BJ (cell line): Measurements from ENCODE around the gene SRSF2. TPM values are rescaled to one million over a fixed set of nuclear protein-coding genes. Genes with fewer than 3 reads are reported as not detected.
A peak's percentile ranks its signal among the peaks of the same experiment; 100 is the strongest.
"Not testable (repeated sequence)": the region's sequence is repeated elsewhere in the genome, so short reads cannot be mapped to it uniquely, and the experiment has no call there.

Experiments used
- CTCF ChIA-PET: fragments of 350-600 bp; formaldehyde crosslinking; extraction: SDS; loops from one replicate; lab custom pipeline; 2021; ENCODE audit warnings: antibody characterized with exemption, inconsistent platforms; lab: Yijun Ruan, JAX
- POLR2A ChIA-PET: fragments of 300-600 bp; sonication (Branson Sonifier 250); formaldehyde crosslinking; extraction: SDS; loops from one replicate; lab custom pipeline; 2021; ENCODE audit warnings: antibody characterized with exemption; lab: Charles Lee
- DNase-seq: peaks from one replicate; pipeline ENCODE4 v3.0.0-alpha.2; 2011; ENCODE audit warnings: low read depth
- H3K27me3 ChIP-seq: 2 replicates; pipeline ENCODE4 v1.6.0; 2011; ENCODE audit warnings: low read length; ENCODE audit not compliant: control insufficient read depth, insufficient read depth
- H3K36me3 ChIP-seq: 2 replicates; pipeline ENCODE4 v1.5.1; 2011; ENCODE audit warnings: low read length; ENCODE audit not compliant: control insufficient read depth, insufficient read depth
- H3K4me3 ChIP-seq: 2 replicates; pipeline ENCODE4 v1.5.1; 2011; ENCODE audit warnings: low read depth, mild to moderate bottlenecking, control low read depth, low read length
- polyA plus RNA-seq: library from polyadenylated mRNA; depleted of rRNA; stranded (reverse); fragments of >200 nt; gene quantifications from 2 replicates; pipeline ENCODE4 v1.2.3, GENCODE V29; 2011
- TF ChIP-seq, protein P1 (sequence below): IDR thresholded peaks from 2 replicates; pipeline ENCODE4 v1.5.1; 2011; ENCODE audit warnings: low read depth, mild to moderate bottlenecking, control low read depth, inconsistent platforms, low read length, moderate library complexity; ENCODE audit not compliant: insufficient read depth

Gene SRSF2
- polyA plus RNA-seq, 1 experiment: 110 TPM

DNA sequence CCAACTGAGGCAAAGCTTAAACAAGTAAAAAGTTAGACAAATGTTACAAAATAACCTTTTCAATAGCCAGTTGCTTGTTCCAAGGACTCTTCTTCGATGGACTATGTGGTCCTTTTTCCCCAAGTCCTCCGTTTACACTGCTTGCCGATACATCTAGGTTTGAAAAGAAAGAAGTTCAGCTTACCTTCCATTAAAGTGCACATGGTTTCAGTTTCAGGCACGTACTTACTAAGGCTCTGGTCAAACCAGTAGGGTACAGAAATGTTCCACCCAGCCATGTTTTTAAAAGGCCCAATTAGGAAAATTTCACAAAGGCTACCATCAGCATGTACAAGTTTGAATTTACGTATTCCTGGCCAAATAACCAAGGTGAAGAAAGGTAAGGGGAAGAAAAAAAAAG is 2.1 kb downstream of the SRSF2 start:
- ChIA-PET POLR2A (no interaction called here), CTCF (interaction anchor here (0.6 to 2.5 kb wide), 5 partner anchors 8 to 332 kb away, joined by 3 to 6 read pairs (median 5); no protein-coding TSS in a partner anchor)
- peak overlapping the region; percentile 100 for H3K4me3 ChIP-seq
- DNase-seq: no peak
- H3K36me3 ChIP-seq: peaks cover 6% of the 10 kb centered on the region
- TF ChIP-seq, protein P1, sequence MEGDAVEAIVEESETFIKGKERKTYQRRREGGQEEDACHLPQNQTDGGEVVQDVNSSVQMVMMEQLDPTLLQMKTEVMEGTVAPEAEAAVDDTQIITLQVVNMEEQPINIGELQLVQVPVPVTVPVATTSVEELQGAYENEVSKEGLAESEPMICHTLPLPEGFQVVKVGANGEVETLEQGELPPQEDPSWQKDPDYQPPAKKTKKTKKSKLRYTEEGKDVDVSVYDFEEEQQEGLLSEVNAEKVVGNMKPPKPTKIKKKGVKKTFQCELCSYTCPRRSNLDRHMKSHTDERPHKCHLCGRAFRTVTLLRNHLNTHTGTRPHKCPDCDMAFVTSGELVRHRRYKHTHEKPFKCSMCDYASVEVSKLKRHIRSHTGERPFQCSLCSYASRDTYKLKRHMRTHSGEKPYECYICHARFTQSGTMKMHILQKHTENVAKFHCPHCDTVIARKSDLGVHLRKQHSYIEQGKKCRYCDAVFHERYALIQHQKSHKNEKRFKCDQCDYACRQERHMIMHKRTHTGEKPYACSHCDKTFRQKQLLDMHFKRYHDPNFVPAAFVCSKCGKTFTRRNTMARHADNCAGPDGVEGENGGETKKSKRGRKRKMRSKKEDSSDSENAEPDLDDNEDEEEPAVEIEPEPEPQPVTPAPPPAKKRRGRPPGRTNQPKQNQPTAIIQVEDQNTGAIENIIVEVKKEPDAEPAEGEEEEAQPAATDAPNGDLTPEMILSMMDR: no peak
- no peaks in the 10 kb centered on the region for H3K27me3 ChIP-seq

DNA sequence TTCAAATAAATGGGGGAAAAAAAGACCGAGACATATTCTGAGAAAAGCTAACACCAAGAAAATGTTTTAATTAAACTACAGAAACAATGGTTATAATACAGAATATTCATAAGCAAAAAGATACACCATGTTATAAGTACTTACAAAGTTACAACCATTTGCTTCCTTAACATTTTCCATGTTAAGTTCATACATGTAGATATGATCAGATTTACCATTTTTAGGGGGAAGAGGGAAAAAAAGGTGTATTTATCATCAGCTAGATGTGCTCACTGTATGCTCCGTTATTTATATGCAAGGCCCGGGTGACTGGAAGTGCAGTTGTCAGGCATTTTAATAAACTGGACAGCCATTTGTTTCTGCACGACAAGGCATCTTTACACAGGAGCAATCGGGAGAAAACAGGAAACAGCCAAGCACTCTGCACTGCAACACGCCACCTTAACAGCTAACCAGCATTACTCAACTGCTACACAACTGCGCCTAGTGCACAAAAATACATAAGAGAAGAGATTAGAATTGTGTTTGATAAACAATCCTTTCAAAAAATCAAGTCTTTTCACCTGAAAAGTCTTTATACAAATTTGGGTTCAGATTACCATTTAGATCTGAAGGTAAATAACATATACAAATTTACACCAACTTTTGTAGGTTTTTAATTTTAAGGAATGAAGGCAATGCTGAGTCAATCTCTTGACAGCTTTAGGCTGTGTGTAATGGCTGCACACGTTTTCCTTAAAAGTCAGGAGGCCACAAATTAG is 2.9 kb downstream of the SRSF2 start:
- Histone ChIP-seq H3K27me3 (no peaks in the 10 kb centered on the region), H3K36me3 (peaks cover 6% of the 10 kb centered on the region), H3K4me3 (peak overlapping the region; percentile 100; the same call in 1 of the 2 replicates)
- ChIA-PET POLR2A (no interaction called here), CTCF (interaction anchor here (0.6 to 2.5 kb wide), 5 partner anchors 14 to 133 kb away, joined by 3 to 6 read pairs (median 3); no protein-coding TSS in a partner anchor)
- DNase-seq: no peak
- TF ChIP-seq, protein P1: no peak

DNA sequence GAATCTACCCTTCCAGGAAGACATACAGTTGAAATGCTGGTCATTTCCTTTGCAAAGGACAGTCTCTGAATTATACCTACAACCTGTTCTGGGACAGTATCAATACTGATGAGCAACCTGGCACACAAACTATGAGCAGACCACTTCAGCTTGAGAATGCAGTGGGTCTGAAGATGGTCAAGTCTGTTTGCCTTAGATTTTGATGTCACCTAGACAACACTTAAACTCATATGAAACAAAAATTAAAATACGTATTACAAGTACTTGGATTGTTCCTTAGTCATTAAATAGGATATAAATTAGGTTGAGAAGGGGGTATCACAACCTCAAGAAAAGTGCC is 3.5 kb downstream of the SRSF2 start:
- H3K36me3 ChIP-seq: peaks cover 6% of the 10 kb centered on the region
- no peak for DNase-seq
- TF ChIP-seq, protein P1: no peak
- no peak overlapping the region for H3K4me3 ChIP-seq
- ChIA-PET POLR2A (no interaction called here), CTCF (interaction anchor here (0.8 to 2.5 kb wide), 3 partner anchors 17 to 52 kb away, joined by 3 to 6 read pairs (median 6); no protein-coding TSS in a partner anchor)
- no peaks in the 10 kb centered on the region for H3K27me3 ChIP-seq

DNA sequence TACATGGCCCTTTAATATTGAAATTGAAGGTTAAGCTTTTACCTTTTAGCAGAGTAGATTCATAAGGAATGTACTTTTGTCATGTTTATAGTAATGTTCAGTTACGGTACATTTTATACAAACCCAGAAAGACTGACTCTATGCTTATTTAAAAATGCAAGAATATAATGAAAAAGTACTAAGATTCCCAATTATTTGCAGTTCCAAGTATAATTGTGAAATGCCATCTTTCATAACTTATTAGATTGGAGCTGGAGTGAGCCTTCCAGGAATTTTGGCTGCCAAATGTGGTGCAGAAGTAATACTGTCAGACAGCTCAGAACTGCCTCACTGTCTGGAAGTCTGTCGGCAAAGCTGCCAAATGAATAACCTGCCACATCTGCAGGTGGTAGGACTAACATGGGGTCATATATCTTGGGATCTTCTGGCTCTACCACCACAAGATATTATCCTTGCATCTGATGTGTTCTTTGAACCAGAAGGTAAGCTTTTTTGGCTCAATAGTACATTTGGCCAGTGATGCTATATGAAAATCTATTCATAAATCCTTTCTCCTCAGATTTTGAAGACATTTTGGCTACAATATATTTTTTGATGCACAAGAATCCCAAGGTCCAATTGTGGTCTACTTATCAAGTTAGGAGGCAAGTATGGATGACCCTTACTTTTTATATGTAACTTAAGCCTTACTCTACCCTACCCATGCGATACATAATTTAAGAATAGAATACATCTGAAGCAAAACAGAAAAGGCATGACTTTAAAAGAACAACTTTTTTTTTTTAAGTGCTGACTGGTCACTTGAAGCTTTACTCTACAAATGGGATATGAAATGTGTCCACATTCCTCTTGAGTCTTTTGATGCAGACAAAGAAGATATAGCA is 4.2 kb downstream of the SRSF2 start:
- DNase-seq: no peak
- CTCF ChIA-PET: interaction anchor here (0.5 to 2.5 kb wide), 5 partner anchors 16 to 274 kb away, joined by 3 to 6 read pairs (median 3); no protein-coding TSS in a partner anchor
- no peaks in the 10 kb centered on the region for H3K27me3 ChIP-seq
- peaks cover 6% of the 10 kb centered on the region for H3K36me3 ChIP-seq
- TF ChIP-seq, protein P1: no peak
- H3K4me3 ChIP-seq: no peak overlapping the region
- POLR2A ChIA-PET: no interaction called here

DNA sequence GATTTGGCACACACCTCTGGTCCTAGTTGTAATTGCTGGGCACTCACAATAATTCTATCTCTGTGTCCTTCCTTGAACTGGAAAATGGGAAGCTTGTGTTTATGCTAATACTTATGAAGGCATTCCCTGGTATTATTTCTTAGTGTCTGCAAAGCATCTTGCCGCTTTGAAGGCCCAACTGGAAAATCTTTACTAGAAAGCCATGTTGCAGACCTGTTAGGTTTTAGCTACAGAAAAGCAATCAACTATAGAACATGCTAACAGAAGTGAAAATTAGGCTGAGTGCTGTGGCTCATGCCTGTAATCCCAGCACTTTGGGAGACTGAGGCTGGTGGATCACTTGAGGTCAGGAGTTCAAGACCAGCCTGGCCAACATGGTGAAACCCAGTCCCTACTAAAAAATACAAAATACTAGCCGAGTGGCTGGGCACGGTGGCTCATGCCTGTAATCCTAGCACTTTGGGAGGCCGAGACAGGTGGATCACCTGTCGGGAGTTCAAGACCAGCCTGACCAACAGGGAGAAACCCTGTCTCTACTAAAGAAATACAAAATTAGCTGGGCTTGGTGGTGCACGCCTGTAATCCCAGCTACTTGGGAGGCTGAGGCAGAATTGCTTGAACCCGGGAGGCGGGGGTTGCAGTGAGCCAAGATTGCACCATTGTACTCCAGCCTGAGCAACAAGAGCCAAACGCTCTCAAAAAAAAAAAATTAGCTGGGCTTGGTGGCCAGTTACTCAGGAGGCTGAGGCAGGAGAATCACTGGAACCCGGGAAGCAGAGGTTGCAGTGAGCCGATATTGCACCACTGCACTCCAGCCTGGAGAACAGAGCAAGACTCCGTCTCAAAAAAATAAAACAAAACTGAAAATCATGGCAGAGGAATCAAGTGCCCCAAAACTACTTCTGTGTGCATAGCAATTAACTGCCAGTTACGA is 5.1 kb downstream of the SRSF2 start:
- POLR2A ChIA-PET, DNase-seq, H3K27me3 ChIP-seq, H3K36me3 ChIP-seq, H3K4me3 ChIP-seq: not testable (repeated sequence)
- CTCF ChIA-PET: interaction anchor here (0.5 to 1.6 kb wide), 3 partner anchors 15 to 273 kb away, joined by 3 to 6 read pairs (median 3); no protein-coding TSS in a partner anchor
